ENCODE data around the gene LRRTM4. TPM values are rescaled to one million over a fixed set of nuclear protein-coding genes. Genes with fewer than 3 reads are reported as not detected.
"Not testable (repeated sequence)": the region's sequence is repeated elsewhere in the genome, so short reads cannot be mapped to it uniquely, and the experiment has no call there.

LRRTM4 gene
- total RNA-seq, 2 experiments from 2014 or later = not detected

GRCh38 chr2:76759634-76760366, 762.4 kb downstream of the LRRTM4 start:
- Mint-ChIP-seq H3K9me3 (no peaks in the 10 kb centered on the region), H3K4me3 (no peak overlapping the region), H3K27me3 (no peaks in the 10 kb centered on the region), H3K36me3 (no peaks in the 10 kb centered on the region), H3K27ac (no peak overlapping the region), H3K4me1 (no peaks in the 10 kb centered on the region)
- POLR2A ChIA-PET = no interaction called here
- DNase-seq = no peak
- ATAC-seq (ENCODE audit: low read depth) = no peak

- H3K36me3 Mint-ChIP-seq = no peaks in the 10 kb centered on the region
- H3K27me3 Mint-ChIP-seq = no peaks in the 10 kb centered on the region
- peaks cover 1% of the 10 kb centered on the region for H3K4me1 Mint-ChIP-seq
- DNase-seq (no peak), ATAC-seq (ENCODE audit: low read depth) (no peak)
- H3K9me3 Mint-ChIP-seq = no peaks in the 10 kb centered on the region
- no peak overlapping the region for H3K27ac Mint-ChIP-seq
- H3K4me3 Mint-ChIP-seq = no peak overlapping the region
- POLR2A ChIA-PET = no interaction called here
Observed at GRCh38 chr2:76752506-76752905, 769.7 kb downstream of the LRRTM4 start.

GRCh38 chr2:76749858-76750257, 772.3 kb downstream of the LRRTM4 start:
- Mint-ChIP-seq H3K4me3 (no peak overlapping the region), H3K4me1 (peaks cover 1% of the 10 kb centered on the region), H3K27ac (no peak overlapping the region), H3K9me3 (no peaks in the 10 kb centered on the region), H3K27me3 (no peaks in the 10 kb centered on the region), H3K36me3 (no peaks in the 10 kb centered on the region)
- ATAC-seq (ENCODE audit: low read depth) (no peak), DNase-seq (no peak)
- POLR2A ChIA-PET = no interaction called here

GRCh38 chr2:76748581-76749296, 773.4 kb downstream of the LRRTM4 start:
- no peaks in the 10 kb centered on the region for H3K9me3 Mint-ChIP-seq
- no peaks in the 10 kb centered on the region for H3K36me3 Mint-ChIP-seq
- no peak for ATAC-seq (ENCODE audit: low read depth)
- H3K27ac Mint-ChIP-seq = no peak overlapping the region
- H3K4me1 Mint-ChIP-seq = peaks cover 1% of the 10 kb centered on the region
- POLR2A ChIA-PET = no interaction called here
- no peaks in the 10 kb centered on the region for H3K27me3 Mint-ChIP-seq
- DNase-seq = no peak
- H3K4me3 Mint-ChIP-seq = no peak overlapping the region

GRCh38 chr2:76745605-76746004, 776.6 kb downstream of the LRRTM4 start:
- ATAC-seq (ENCODE audit: low read depth) (no peak), DNase-seq (no peak)
- Mint-ChIP-seq H3K27me3 (no peaks in the 10 kb centered on the region), H3K27ac (no peak overlapping the region), H3K9me3 (no peaks in the 10 kb centered on the region), H3K36me3 (no peaks in the 10 kb centered on the region), H3K4me1 (peaks cover 1% of the 10 kb centered on the region), H3K4me3 (no peak overlapping the region)
- POLR2A ChIA-PET = no interaction called here

- Mint-ChIP-seq H3K27ac (no peak overlapping the region), H3K27me3 (no peaks in the 10 kb centered on the region), H3K9me3 (no peaks in the 10 kb centered on the region), H3K4me3 (no peak overlapping the region), H3K4me1 (no peaks in the 10 kb centered on the region), H3K36me3 (no peaks in the 10 kb centered on the region)
- DNase-seq (no peak), ATAC-seq (ENCODE audit: low read depth) (no peak)
- POLR2A ChIA-PET = no interaction called here
Observed at GRCh38 chr2:76737607-76738006, 784.6 kb downstream of the LRRTM4 start.

- no peak overlapping the region for H3K27ac Mint-ChIP-seq
- no peaks in the 10 kb centered on the region for H3K4me1 Mint-ChIP-seq
- H3K4me3 Mint-ChIP-seq = no peak overlapping the region
- no peak for ATAC-seq (ENCODE audit: low read depth)
- H3K36me3 Mint-ChIP-seq = no peaks in the 10 kb centered on the region
- H3K9me3 Mint-ChIP-seq = peaks cover 2% of the 10 kb centered on the region
- POLR2A ChIA-PET = no interaction called here
- DNase-seq = no peak
- no peaks in the 10 kb centered on the region for H3K27me3 Mint-ChIP-seq
Observed at GRCh38 chr2:76733736-76734135, 788.4 kb downstream of the LRRTM4 start.

- no peaks in the 10 kb centered on the region for H3K27me3 Mint-ChIP-seq
Observed at GRCh38 chr2:76731157-76731556, 791.0 kb downstream of the LRRTM4 start.

GRCh38 chr2:76730021-76730420, 792.2 kb downstream of the LRRTM4 start:
- no peaks in the 10 kb centered on the region for H3K36me3 Mint-ChIP-seq
- no peak overlapping the region for H3K4me3 Mint-ChIP-seq
- no peak for ATAC-seq (ENCODE audit: low read depth)

More at GRCh38 chr2:76731157-76731556, 791.0 kb downstream of the LRRTM4 start:
- POLR2A ChIA-PET = no interaction called here
- ATAC-seq (ENCODE audit: low read depth) (no peak), DNase-seq (no peak)
- no peaks in the 10 kb centered on the region for H3K4me1 Mint-ChIP-seq
- H3K36me3 Mint-ChIP-seq = no peaks in the 10 kb centered on the region
- no peak overlapping the region for H3K27ac Mint-ChIP-seq
- no peak overlapping the region for H3K4me3 Mint-ChIP-seq
- peaks cover 5% of the 10 kb centered on the region for H3K9me3 Mint-ChIP-seq

GRCh38 chr2:76721226-76721625, 801.0 kb downstream of the LRRTM4 start:
- DNase-seq = no peak
- ATAC-seq (ENCODE audit: low read depth) = no peak
- H3K36me3 Mint-ChIP-seq = no peaks in the 10 kb centered on the region
- no peak overlapping the region for H3K4me3 Mint-ChIP-seq
- POLR2A ChIA-PET = no interaction called here
- H3K9me3 Mint-ChIP-seq = peaks cover 3% of the 10 kb centered on the region
- no peaks in the 10 kb centered on the region for H3K27me3 Mint-ChIP-seq
- no peaks in the 10 kb centered on the region for H3K4me1 Mint-ChIP-seq
- H3K27ac Mint-ChIP-seq = no peak overlapping the region

More at GRCh38 chr2:76730021-76730420, 792.2 kb downstream of the LRRTM4 start:
- Mint-ChIP-seq H3K9me3 (peaks cover 8% of the 10 kb centered on the region), H3K4me1 (no peaks in the 10 kb centered on the region), H3K27ac (no peak overlapping the region), H3K27me3 (no peaks in the 10 kb centered on the region)
- POLR2A ChIA-PET = no interaction called here
- DNase-seq = no peak

- H3K27ac Mint-ChIP-seq = no peak overlapping the region
- H3K4me1 Mint-ChIP-seq = no peaks in the 10 kb centered on the region
- ATAC-seq (ENCODE audit: low read depth) (no peak), DNase-seq (no peak)
- no peak overlapping the region for H3K4me3 Mint-ChIP-seq
- no peaks in the 10 kb centered on the region for H3K36me3 Mint-ChIP-seq
- peaks cover 5% of the 10 kb centered on the region for H3K9me3 Mint-ChIP-seq
- no peaks in the 10 kb centered on the region for H3K27me3 Mint-ChIP-seq
- POLR2A ChIA-PET = no interaction called here
Observed at GRCh38 chr2:76713312-76713711, 808.9 kb downstream of the LRRTM4 start.

- Mint-ChIP-seq H3K27ac (no peak overlapping the region), H3K4me3 (no peak overlapping the region), H3K36me3 (no peaks in the 10 kb centered on the region), H3K4me1 (no peaks in the 10 kb centered on the region), H3K27me3 (no peaks in the 10 kb centered on the region), H3K9me3 (peaks cover 6% of the 10 kb centered on the region)
- no peak for DNase-seq
- no peak for ATAC-seq (ENCODE audit: low read depth)
- POLR2A ChIA-PET = no interaction called here
Observed at GRCh38 chr2:76711490-76711889, 810.7 kb downstream of the LRRTM4 start.

GRCh38 chr2:76700894-76701293, 821.3 kb downstream of the LRRTM4 start:
- H3K27me3 Mint-ChIP-seq = no peaks in the 10 kb centered on the region
- H3K27ac Mint-ChIP-seq = no peak overlapping the region
- no peaks in the 10 kb centered on the region for H3K4me1 Mint-ChIP-seq
- DNase-seq = no peak
- no peak overlapping the region for H3K4me3 Mint-ChIP-seq
- no peaks in the 10 kb centered on the region for H3K9me3 Mint-ChIP-seq
- no peak for ATAC-seq (ENCODE audit: low read depth)
- POLR2A ChIA-PET = no interaction called here
- H3K36me3 Mint-ChIP-seq = no peaks in the 10 kb centered on the region

GRCh38 chr2:76697998-76698713, 824.0 kb downstream of the LRRTM4 start:
- H3K36me3 Mint-ChIP-seq; H3K9me3 Mint-ChIP-seq; H3K4me3 Mint-ChIP-seq; DNase-seq; H3K4me1 Mint-ChIP-seq; H3K27ac Mint-ChIP-seq; POLR2A ChIA-PET; H3K27me3 Mint-ChIP-seq; ATAC-seq (ENCODE audit: low read depth): not testable (repeated sequence)
